T-helper 2 cell (primary cell): ENCODE measurements around the gene RASSF3.

Source experiments
- DNase-seq, 5 experiments: peaks; one replicate each; pipeline versions ENCODE4 v3.0.0 to v3.0.0-alpha.2; 2012 to 2022

The RASSF3 gene

GRCh38 chr12:64733857-64734256 lies 123.6 kb downstream of the RASSF3 start:
- DNase-seq, result no peak

GRCh38 chr12:64735442-64735841 lies 125.1 kb downstream of the RASSF3 start:
- no peak for DNase-seq

- DNase-seq, result no peak
These were observed 126.5 kb downstream of the RASSF3 start for GRCh38 chr12:64736771-64737170.

GRCh38 chr12:64737539-64737938 lies 127.2 kb downstream of the RASSF3 start:
- peak in 2 of 5 experiments; percentile 26 to 57 for DNase-seq

- no peak for DNase-seq
These were observed 129.5 kb downstream of the RASSF3 start for GRCh38 chr12:64739778-64740177.

- no peak for DNase-seq
These were observed 130.4 kb downstream of the RASSF3 start for GRCh38 chr12:64740646-64741045.

- no peak for DNase-seq
These were observed 132.1 kb downstream of the RASSF3 start for GRCh38 chr12:64742416-64742815.

GRCh38 chr12:64743206-64743605 lies 132.9 kb downstream of the RASSF3 start:
- DNase-seq, result no peak

GRCh38 chr12:64744422-64745258 lies 134.3 kb downstream of the RASSF3 start:
- DNase-seq, result no peak

GRCh38 chr12:64745259-64745807 lies 135.0 kb downstream of the RASSF3 start:
- DNase-seq, result no peak

- no peak for DNase-seq
These were observed 135.7 kb downstream of the RASSF3 start for GRCh38 chr12:64745980-64746379.

GRCh38 chr12:64746663-64747062 lies 136.4 kb downstream of the RASSF3 start:
- no peak for DNase-seq
